HCT116 (cell line): ENCODE data around the gene ZNF292. TPM values are rescaled to one million over a fixed set of nuclear protein-coding genes. Genes with fewer than 3 reads are reported as not detected.

ENCODE experiments used
- ATAC-seq: fragments of 200-7000 bp; cut with Tn5 transposase; 2 replicates; pipeline ENCODE4 v1.9.1; 2020; ENCODE audit warnings: mild to moderate bottlenecking, moderate library complexity
- BruUV-seq: library from RNA; stranded (reverse); fragments of 400-500 nt; replicated peaks from 2 replicates; lab custom pipeline; 2021; lab: Mats Ljungman, UMichigan
- CTCF ChIA-PET: fragments of 300-600 bp; sonication (Branson Sonifier 250); formaldehyde crosslinking; loops from one replicate; lab custom pipeline; 2021; ENCODE audit warnings: antibody characterized with exemption; lab: Charles Lee
- POLR2A ChIA-PET: fragments of 300-600, 350-600 bp; sonication (Branson Sonifier 250); formaldehyde crosslinking; loops from one replicate; lab custom pipeline; 2021; ENCODE audit warnings: antibody characterized with exemption; lab: Charles Lee
- RAD21 ChIA-PET, 2 experiments: fragments of 300-600 bp; sonication (Branson Sonifier 250); formaldehyde crosslinking; loops; one replicate each; lab custom pipeline; 2023; ENCODE audit warnings: low total read pairs in 2 of 2; ENCODE audit not compliant: uncharacterized antibody in 2 of 2, unreplicated experiment in 2 of 2, low non-redundant PET in 1 of 2; lab: Charles Lee
- DNase-seq: peaks from one replicate; pipeline ENCODE4 v3.0.0-alpha.2; 2010; ENCODE audit warnings: low read depth, low spot score
- H2AFZ ChIP-seq: fragments of 200-600 bp; shearing (Covaris generic), sonication (generic); 2 replicates; pipeline ENCODE4 v1.6.1; 2017; ENCODE audit warnings: low read depth, mixed run types, mixed read lengths, antibody characterized with exemption, low read length; ENCODE audit not compliant: poor library complexity, severe bottlenecking
- H3K27ac ChIP-seq: 2 replicates; pipeline ENCODE4 v1.5.1; 2012; ENCODE audit warnings: low read depth, low read length
- H3K27me3 ChIP-seq: fragments of 200-600 bp; sonication (generic); 2 replicates; pipeline ENCODE4 v1.6.1; 2016; ENCODE audit warnings: mixed run types, low read length, mixed read lengths; ENCODE audit not compliant: insufficient read depth
- H3K36me3 ChIP-seq, 2 experiments: fragments of 200-500 bp in 1 of 2; fragments of 200-600 bp in 1 of 2; sonication (Bioruptor generic) in 1 of 2; sonication (generic) in 1 of 2; 2 replicates each; pipeline versions ENCODE4 v1.5.1 to v1.6.1; 2014 to 2016; ENCODE audit warnings: low read length in 2 of 2, inconsistent platforms in 1 of 2, mixed read lengths in 1 of 2, mixed run types in 1 of 2; ENCODE audit not compliant: insufficient read depth in 2 of 2, control insufficient read depth in 1 of 2
- H3K4me1 ChIP-seq, 2 experiments: fragments of 200-600 bp in 1 of 2; sonication (generic) in 1 of 2; 2 replicates each; pipeline versions ENCODE4 v1.5.1 to v1.6.1; 2012 to 2017; ENCODE audit warnings: low read length in 2 of 2, inconsistent platforms in 1 of 2, mild to moderate bottlenecking in 1 of 2, mixed read lengths in 1 of 2, mixed run types in 1 of 2, moderate library complexity in 1 of 2; ENCODE audit not compliant: insufficient read depth in 2 of 2, control insufficient read depth in 1 of 2
- H3K4me2 ChIP-seq: fragments of 200-600 bp; sonication (generic); 2 replicates; pipeline ENCODE4 v1.6.1; 2017; ENCODE audit warnings: mixed run types, low read length, mixed read lengths
- H3K4me3 ChIP-seq, 2 experiments: fragments of 200-600 bp in 1 of 2; sonication (generic) in 1 of 2; replicated peaks in 1 of 2; 2 replicates each; pipeline ENCODE4 v1.5.1; 2011 to 2016; ENCODE audit warnings: low read length in 2 of 2, control low read depth in 1 of 2, low read depth in 1 of 2, mild to moderate bottlenecking in 1 of 2, mixed read lengths in 1 of 2, mixed run types in 1 of 2
- H3K79me2 ChIP-seq: fragments of 200-600 bp; sonication (generic); 2 replicates; pipeline ENCODE4 v1.6.1; 2017; ENCODE audit warnings: mild to moderate bottlenecking, mixed run types, low read length, moderate library complexity, mixed read lengths; ENCODE audit not compliant: insufficient read depth
- H3K9ac ChIP-seq: fragments of 200-600 bp; sonication (generic); 2 replicates; pipeline ENCODE4 v1.6.1; 2016; ENCODE audit warnings: low read length, mixed read lengths
- H3K9me2 ChIP-seq: fragments of 200-600 bp; sonication (generic), shearing (Covaris generic); 2 replicates; pipeline ENCODE4 v1.6.1; 2017; ENCODE audit warnings: mixed run types, mild to moderate bottlenecking, moderate library complexity; ENCODE audit not compliant: insufficient read depth
- H3K9me3 ChIP-seq, 2 experiments: fragments of 200-500 bp in 1 of 2; fragments of 200-600 bp in 1 of 2; sonication (Bioruptor generic) in 1 of 2; sonication (generic) in 1 of 2; 2 replicates each; pipeline ENCODE4 v1.6.1; 2014 to 2017; ENCODE audit warnings: low read length in 2 of 2, mixed read lengths in 2 of 2, inconsistent platforms in 1 of 2, low read depth in 1 of 2, mild to moderate bottlenecking in 1 of 2, mixed run types in 1 of 2, moderate library complexity in 1 of 2; ENCODE audit not compliant: control insufficient read depth in 1 of 2, insufficient read depth in 1 of 2
- H4K20me1 ChIP-seq: fragments of 200-600 bp; sonication (generic), shearing (Covaris generic); 2 replicates; pipeline ENCODE4 v1.6.1; 2017; ENCODE audit warnings: mixed run types, mild to moderate bottlenecking, moderate library complexity; ENCODE audit not compliant: insufficient read depth
- CBX3 ChIP-seq: IDR thresholded peaks from 2 replicates; pipeline ENCODE4 v1.6.1; 2012; ENCODE audit warnings: low read depth
- ELF1 ChIP-seq: IDR thresholded peaks from 2 replicates; pipeline ENCODE4 v1.6.1; 2012; ENCODE audit warnings: low read depth, borderline replicate concordance
- EZH2 ChIP-seq: fragments of 200-600 bp; sonication (generic); IDR thresholded peaks from 2 replicates; pipeline ENCODE4 v1.6.1; 2017; ENCODE audit warnings: antibody characterized with exemption, mixed run types
- JUND ChIP-seq: IDR thresholded peaks from 2 replicates; pipeline ENCODE4 v1.6.1; 2012
- RAD21 ChIP-seq: IDR thresholded peaks from 2 replicates; pipeline ENCODE4 v1.6.1; 2012; ENCODE audit warnings: low read depth, mild to moderate bottlenecking
- SIN3A ChIP-seq: IDR thresholded peaks from 2 replicates; pipeline ENCODE4 v1.6.1; 2012; ENCODE audit warnings: low read depth
- SP1 ChIP-seq: IDR thresholded peaks from 2 replicates; pipeline ENCODE4 v1.6.1; 2012; ENCODE audit warnings: low read depth
- SRF ChIP-seq: IDR thresholded peaks from 2 replicates; pipeline ENCODE4 v1.6.1; 2012; ENCODE audit warnings: low read depth
- TCF7L2 ChIP-seq: IDR thresholded peaks from 2 replicates; pipeline ENCODE4 v1.7.0; 2011; ENCODE audit warnings: borderline replicate concordance, inconsistent platforms; ENCODE audit not compliant: insufficient read depth, insufficient read length; ENCODE audit errors: extremely low read depth
- ZNF274 ChIP-seq: fragments of 200-500 bp; sonication (Bioruptor generic); IDR thresholded peaks from 2 replicates; pipeline ENCODE4 v1.6.1; 2014; ENCODE audit warnings: mild to moderate bottlenecking, low read depth, low read length, inconsistent platforms
- intact Hi-C: fragments of 100-400 bp; cut with micrococcal nuclease; formaldehyde crosslinking; loops from 2 replicates; pipeline ENCODE4 v1.10.0; 2022
- total RNA-seq: library from RNA; stranded (reverse); gene quantifications from one replicate; pipeline ENCODE4 v1.2.1, GENCODE V29; 2021; ENCODE audit not compliant: unreplicated experiment
- TF ChIP-seq, protein P1 (sequence below): IDR thresholded peaks from 2 replicates; pipeline ENCODE4 v1.6.1; 2012
- TF ChIP-seq, protein P2 (sequence below), 3 experiments: fragments of 200-600 bp in 1 of 3; sonication (generic) in 1 of 3; IDR thresholded peaks in 2 of 3; conservative IDR thresholded peaks in 1 of 3; 2 replicates each; pipeline ENCODE4 v1.5.1; 2012 to 2017; ENCODE audit warnings: low read depth in 2 of 3, low read length in 2 of 3, antibody characterized with exemption in 1 of 3, borderline replicate concordance in 1 of 3, control low read depth in 1 of 3, mild to moderate bottlenecking in 1 of 3, mixed read lengths in 1 of 3, mixed run types in 1 of 3, moderate library complexity in 1 of 3; ENCODE audit not compliant: insufficient read depth in 1 of 3

ZNF292 gene
- total RNA-seq, 1 experiment from 2014 or later, result 35.3 TPM

DNA sequence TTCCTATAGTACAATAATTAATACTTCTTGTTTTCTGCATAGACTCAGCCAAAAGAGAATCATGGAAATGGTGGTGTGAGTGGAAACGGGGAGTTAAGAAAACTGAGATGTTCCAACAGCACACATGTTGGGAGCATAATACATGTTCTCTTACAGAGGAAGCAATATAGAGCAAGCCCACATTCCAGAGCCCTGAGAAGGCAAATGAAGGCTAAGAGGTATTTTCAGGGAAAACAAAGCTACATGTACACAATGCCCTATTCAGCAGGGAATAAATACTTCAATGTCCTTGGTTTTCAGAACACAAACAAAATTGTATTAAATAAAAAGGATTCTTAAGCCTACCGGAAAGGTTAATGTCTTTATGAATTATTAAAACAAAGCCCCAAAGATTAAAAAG is 131.9 kb downstream of the ZNF292 start:
- Histone ChIP-seq H2AFZ (no peak overlapping the region), H3K27me3 (no peaks in the 10 kb centered on the region), H3K79me2 (no peaks in the 10 kb centered on the region), H3K9me3 (no peaks in the 10 kb centered on the region), H3K4me2 (no peak overlapping the region), H3K36me3 (no peaks in the 10 kb centered on the region), H3K4me1 (no peaks in the 10 kb centered on the region), H3K27ac (no peak overlapping the region), H3K9me2 (no peaks in the 10 kb centered on the region), H3K4me3 (no peak overlapping the region), H3K9ac (no peak overlapping the region), H4K20me1 (no peaks in the 10 kb centered on the region)
- intact Hi-C loops, result no loop called here
- ChIA-PET POLR2A (no interaction called here), CTCF (no interaction called here), RAD21 (no interaction called here)
- no TSS peak for BruUV-seq
- no peak for TF ChIP-seq SIN3A
- no peak for TF ChIP-seq JUND
- TF ChIP-seq, protein P1, sequence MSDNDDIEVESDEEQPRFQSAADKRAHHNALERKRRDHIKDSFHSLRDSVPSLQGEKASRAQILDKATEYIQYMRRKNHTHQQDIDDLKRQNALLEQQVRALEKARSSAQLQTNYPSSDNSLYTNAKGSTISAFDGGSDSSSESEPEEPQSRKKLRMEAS, result no peak
- TF ChIP-seq, protein P2, sequence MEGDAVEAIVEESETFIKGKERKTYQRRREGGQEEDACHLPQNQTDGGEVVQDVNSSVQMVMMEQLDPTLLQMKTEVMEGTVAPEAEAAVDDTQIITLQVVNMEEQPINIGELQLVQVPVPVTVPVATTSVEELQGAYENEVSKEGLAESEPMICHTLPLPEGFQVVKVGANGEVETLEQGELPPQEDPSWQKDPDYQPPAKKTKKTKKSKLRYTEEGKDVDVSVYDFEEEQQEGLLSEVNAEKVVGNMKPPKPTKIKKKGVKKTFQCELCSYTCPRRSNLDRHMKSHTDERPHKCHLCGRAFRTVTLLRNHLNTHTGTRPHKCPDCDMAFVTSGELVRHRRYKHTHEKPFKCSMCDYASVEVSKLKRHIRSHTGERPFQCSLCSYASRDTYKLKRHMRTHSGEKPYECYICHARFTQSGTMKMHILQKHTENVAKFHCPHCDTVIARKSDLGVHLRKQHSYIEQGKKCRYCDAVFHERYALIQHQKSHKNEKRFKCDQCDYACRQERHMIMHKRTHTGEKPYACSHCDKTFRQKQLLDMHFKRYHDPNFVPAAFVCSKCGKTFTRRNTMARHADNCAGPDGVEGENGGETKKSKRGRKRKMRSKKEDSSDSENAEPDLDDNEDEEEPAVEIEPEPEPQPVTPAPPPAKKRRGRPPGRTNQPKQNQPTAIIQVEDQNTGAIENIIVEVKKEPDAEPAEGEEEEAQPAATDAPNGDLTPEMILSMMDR (IDR thresholded peaks at IDR 0.05 in 2 of 3, conservative IDR thresholded peaks at IDR 0.05 in 1 of 3; ENCODE audit: borderline replicate concordance in 1 of 3, insufficient read depth in 1 of 3, low read depth in 2 of 3, low read length in 2 of 3), result no peak
- no peak for TF ChIP-seq EZH2
- no peak for TF ChIP-seq ZNF274
- no peak for TF ChIP-seq SP1
- no peak for TF ChIP-seq ELF1
- DNase-seq, result no peak
- ATAC-seq, result no peak

DNA sequence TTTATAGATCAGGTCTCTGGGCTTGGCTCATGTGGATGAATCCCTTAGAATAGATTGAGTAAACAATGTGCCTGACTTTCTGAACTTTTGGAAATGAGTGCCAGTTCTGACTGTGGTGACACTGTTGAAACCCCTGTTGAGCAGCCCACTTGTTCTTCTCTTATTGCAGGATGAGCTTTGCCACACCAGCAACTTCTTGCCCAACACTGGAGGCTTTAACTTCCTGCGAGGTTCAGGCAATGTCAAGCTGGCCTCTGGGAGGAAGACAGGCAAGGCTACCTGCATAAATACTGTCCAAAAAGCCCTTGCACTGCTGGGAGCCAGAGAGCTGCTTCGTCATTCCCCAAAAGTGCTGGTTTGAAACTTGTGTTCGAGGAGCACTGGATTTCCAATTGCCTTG is 134.2 kb downstream of the ZNF292 start:
- ChIA-PET POLR2A (no interaction called here), RAD21 (no interaction called here), CTCF (interaction anchor here (1.0 kb wide), 1 partner anchor 13 kb away, joined by 4 read pairs; no protein-coding TSS in a partner anchor)
- no peaks in the 10 kb centered on the region for H4K20me1 ChIP-seq
- no peak for TF ChIP-seq CBX3
- TF ChIP-seq RAD21, result no peak
- no peak for TF ChIP-seq SRF
- TF ChIP-seq, protein P2 (IDR thresholded peaks at IDR 0.05 in 2 of 3, conservative IDR thresholded peaks at IDR 0.05 in 1 of 3; ENCODE audit: borderline replicate concordance in 1 of 3, insufficient read depth in 1 of 3, low read depth in 2 of 3, low read length in 2 of 3), result no peak
- TF ChIP-seq TCF7L2, result no peak
- no peaks in the 10 kb centered on the region for H3K79me2 ChIP-seq
- no peak overlapping the region for H3K27ac ChIP-seq
- intact Hi-C loops, result no loop called here
- H3K4me1 ChIP-seq, result no peaks in the 10 kb centered on the region
- no peak overlapping the region for H3K4me3 ChIP-seq
- no peaks in the 10 kb centered on the region for H3K27me3 ChIP-seq
- no peak for ATAC-seq
- H3K9ac ChIP-seq, result no peak overlapping the region
- no peaks in the 10 kb centered on the region for H3K9me3 ChIP-seq
- BruUV-seq, result no TSS peak
- no peak for DNase-seq
- no peak overlapping the region for H3K4me2 ChIP-seq
- no peak overlapping the region for H2AFZ ChIP-seq
- no peaks in the 10 kb centered on the region for H3K9me2 ChIP-seq
- H3K36me3 ChIP-seq, result no peaks in the 10 kb centered on the region
